ENCODE measurements around the gene CLDN17.

The CLDN17 gene

GRCh38 chr21:30116479-30116878, 50.1 kb downstream of the CLDN17 start:
- DNase-seq = no peak

Data from SW 1271 (cell line).